B cell (primary cell): ENCODE measurements around the gene MMAB.

ENCODE experiments used
- CTCF ChIP-seq: fragments of 200-600 bp; IDR thresholded peaks from one replicate; pipeline ENCODE4 v1.8.0; 2022; ENCODE audit warnings: antibody characterized with exemption, mild to moderate bottlenecking
- EZH2 ChIP-seq: IDR thresholded peaks from 2 replicates; pipeline ENCODE4 v1.6.1; 2012; ENCODE audit warnings: borderline replicate concordance, low read depth, mild to moderate bottlenecking, moderate library complexity, low read length; ENCODE audit not compliant: insufficient read depth, poor library complexity, severe bottlenecking

GRCh38 chr12:109535231-109535862, 38.0 kb downstream of the MMAB start:
- TF ChIP-seq CTCF: no peak
- no peak for TF ChIP-seq EZH2
